Fibroblast of pulmonary artery (primary cell): ENCODE measurements around the gene AGXT2.
A peak's percentile ranks its signal among the peaks of the same experiment; 100 is the strongest.

Experiments used
- DNase-seq: peaks from one replicate; pipeline ENCODE4 v3.0.0-alpha.2; 2010; ENCODE audit warnings: low read depth
- H3K4me3 ChIP-seq: replicated peaks from 2 replicates; pipeline ENCODE4 v1.5.1; 2011; ENCODE audit warnings: low read depth, mild to moderate bottlenecking, control low read depth, low read length, moderate library complexity
- CTCF ChIP-seq: IDR thresholded peaks from 2 replicates; pipeline ENCODE4 v1.5.1; 2011; ENCODE audit warnings: mild to moderate bottlenecking, control low read depth, low read length, inconsistent platforms; ENCODE audit errors: missing control alignments

Gene AGXT2

GRCh38 chr5:35058374-35058788 lies 10.6 kb upstream of the AGXT2 start:
- no peak for DNase-seq
- no peak overlapping the region for H3K4me3 ChIP-seq
- no peak for TF ChIP-seq CTCF

- H3K4me3 ChIP-seq, result no peak overlapping the region
- TF ChIP-seq CTCF, result no peak
- no peak for DNase-seq
Observed at GRCh38 chr5:35056686-35057085, 8.9 kb upstream of the AGXT2 start.

DNA sequence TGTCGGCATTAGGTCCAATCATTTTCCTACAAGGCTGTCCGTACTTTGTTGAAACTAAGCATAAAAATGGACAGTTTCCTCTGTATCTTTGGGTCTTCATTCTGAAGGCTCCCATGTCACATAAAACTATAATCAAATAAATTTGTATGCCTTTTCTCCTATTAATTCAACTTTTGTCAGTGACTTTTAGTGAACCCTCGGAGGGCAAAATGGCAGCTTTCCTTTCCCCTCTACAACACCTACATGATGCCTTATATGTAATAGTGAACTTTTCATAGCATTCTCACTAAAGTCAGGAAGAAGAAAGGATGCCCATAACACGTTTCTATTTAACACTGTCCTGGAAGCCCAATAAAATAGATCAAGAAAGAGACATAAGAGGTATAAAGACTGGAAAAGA lies 5.1 kb upstream of the AGXT2 start:
- no peak overlapping the region for H3K4me3 ChIP-seq
- no peak for TF ChIP-seq CTCF
- DNase-seq, result no peak

- no peak overlapping the region for H3K4me3 ChIP-seq
- DNase-seq, result no peak
- TF ChIP-seq CTCF, result no peak
Observed at GRCh38 chr5:35050541-35051126, 2.9 kb upstream of the AGXT2 start.

GRCh38 chr5:35048910-35049309 lies 1.2 kb upstream of the AGXT2 start:
- H3K4me3 ChIP-seq, result no peak overlapping the region
- TF ChIP-seq CTCF, result no peak
- no peak for DNase-seq

DNA sequence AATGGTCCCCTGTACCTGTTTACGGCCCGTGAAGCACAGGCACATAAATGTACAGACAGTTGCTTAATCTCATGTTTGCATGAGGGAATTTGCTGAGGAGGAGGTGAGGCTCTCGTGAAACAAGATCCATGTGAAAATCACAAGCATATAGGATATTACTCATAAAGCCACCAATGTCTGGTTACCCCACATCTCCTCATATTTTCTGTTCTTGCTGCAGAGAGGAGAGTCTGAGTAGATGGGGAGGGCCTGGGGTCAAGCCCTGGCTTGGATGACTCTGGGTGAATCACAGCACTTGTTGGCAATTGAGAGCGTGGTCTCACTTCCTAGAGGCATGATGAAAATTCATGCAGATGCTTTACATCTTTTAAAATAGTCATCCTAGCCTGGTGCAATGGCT lies 975 bp downstream of the AGXT2 start:
- no peak for TF ChIP-seq CTCF
- no peak overlapping the region for H3K4me3 ChIP-seq
- DNase-seq, result peak; percentile 91

DNA sequence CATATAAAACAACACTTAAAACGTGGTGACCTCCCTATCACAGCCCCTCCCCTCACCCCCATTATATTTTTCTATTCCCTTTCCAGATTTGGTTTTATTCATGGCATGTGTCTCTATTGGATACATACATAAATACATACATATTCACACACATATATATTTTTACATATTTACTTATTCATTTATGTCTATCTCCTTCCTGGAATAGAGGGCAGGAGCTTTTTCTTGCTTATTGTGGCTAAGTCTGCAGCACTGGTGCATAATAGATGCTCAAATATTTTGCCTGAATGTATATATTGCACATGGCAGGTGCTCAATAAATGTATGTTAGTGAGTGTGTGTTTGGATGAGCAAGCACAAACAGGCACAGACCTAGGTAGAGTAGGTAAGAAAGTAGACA lies 2.5 kb downstream of the AGXT2 start:
- TF ChIP-seq CTCF, result no peak
- no peak overlapping the region for H3K4me3 ChIP-seq
- DNase-seq, result no peak
